ENCODE data around the gene ANKS1B.

ANKS1B gene

DNA sequence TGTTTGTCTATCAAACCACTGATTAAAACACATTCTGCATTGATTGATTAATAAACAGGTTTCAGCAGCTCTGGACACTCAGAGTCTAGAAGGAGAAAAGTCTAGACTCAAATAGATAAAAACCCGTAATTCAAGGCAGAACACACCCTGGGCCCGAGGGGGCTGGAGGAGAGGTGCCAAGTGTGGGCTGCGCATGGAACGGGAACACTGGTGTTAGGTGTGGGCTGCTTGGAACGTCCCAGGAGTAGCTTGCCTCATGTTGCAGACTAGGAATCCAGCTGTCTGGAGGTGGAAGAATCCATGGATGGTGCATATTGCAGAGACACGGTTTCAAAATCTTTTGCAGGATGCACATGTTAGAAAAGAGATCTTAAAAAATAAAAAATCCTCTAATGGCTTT, 1116.7 kb downstream of the ANKS1B start:
- no peaks in the 10 kb centered on the region for H3K27me3 ChIP-seq (ENCODE audit: insufficient read depth, low read depth, severe bottlenecking)
- no peaks in the 10 kb centered on the region for H3K36me3 ChIP-seq
- no peak for DNase-seq
- TF ChIP-seq, protein P1, sequence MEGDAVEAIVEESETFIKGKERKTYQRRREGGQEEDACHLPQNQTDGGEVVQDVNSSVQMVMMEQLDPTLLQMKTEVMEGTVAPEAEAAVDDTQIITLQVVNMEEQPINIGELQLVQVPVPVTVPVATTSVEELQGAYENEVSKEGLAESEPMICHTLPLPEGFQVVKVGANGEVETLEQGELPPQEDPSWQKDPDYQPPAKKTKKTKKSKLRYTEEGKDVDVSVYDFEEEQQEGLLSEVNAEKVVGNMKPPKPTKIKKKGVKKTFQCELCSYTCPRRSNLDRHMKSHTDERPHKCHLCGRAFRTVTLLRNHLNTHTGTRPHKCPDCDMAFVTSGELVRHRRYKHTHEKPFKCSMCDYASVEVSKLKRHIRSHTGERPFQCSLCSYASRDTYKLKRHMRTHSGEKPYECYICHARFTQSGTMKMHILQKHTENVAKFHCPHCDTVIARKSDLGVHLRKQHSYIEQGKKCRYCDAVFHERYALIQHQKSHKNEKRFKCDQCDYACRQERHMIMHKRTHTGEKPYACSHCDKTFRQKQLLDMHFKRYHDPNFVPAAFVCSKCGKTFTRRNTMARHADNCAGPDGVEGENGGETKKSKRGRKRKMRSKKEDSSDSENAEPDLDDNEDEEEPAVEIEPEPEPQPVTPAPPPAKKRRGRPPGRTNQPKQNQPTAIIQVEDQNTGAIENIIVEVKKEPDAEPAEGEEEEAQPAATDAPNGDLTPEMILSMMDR (IDR thresholded peaks at IDR 0.05; ENCODE audit: low read depth, low read length): no peak
- H3K27ac ChIP-seq: no peak overlapping the region
- H3K9me3 ChIP-seq (ENCODE audit: severe bottlenecking): no peaks in the 10 kb centered on the region
- H3K4me3 ChIP-seq (ENCODE audit: low read depth, low read length): no peak overlapping the region

DNA sequence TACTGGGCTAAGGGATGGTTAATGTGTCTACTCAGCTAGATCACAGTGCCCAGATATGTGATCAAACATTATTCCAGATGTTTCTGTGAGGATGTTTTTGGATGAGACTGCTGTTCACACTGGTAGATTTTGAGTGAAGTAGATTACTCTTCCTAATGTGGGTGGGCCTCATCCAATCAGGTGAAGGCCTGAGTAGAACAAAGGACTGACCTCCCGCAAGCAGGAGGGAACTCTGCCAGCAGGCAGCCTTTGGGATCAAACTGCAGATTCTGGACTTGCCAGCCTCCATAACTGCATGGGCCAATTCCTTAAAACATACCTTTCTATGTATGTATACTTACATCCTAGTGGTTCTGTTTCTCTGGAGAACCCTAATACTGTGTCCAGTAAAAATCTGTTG, 1120.4 kb downstream of the ANKS1B start:
- Histone ChIP-seq H3K36me3 (no peaks in the 10 kb centered on the region), H3K4me3 (ENCODE audit: low read depth, low read length) (no peak overlapping the region), H3K9me3 (ENCODE audit: severe bottlenecking) (no peaks in the 10 kb centered on the region), H3K27me3 (ENCODE audit: insufficient read depth, low read depth, severe bottlenecking) (no peaks in the 10 kb centered on the region), H3K27ac (no peak overlapping the region)
- DNase-seq: no peak
- TF ChIP-seq, protein P1 (IDR thresholded peaks at IDR 0.05; ENCODE audit: low read depth, low read length): no peak

DNA sequence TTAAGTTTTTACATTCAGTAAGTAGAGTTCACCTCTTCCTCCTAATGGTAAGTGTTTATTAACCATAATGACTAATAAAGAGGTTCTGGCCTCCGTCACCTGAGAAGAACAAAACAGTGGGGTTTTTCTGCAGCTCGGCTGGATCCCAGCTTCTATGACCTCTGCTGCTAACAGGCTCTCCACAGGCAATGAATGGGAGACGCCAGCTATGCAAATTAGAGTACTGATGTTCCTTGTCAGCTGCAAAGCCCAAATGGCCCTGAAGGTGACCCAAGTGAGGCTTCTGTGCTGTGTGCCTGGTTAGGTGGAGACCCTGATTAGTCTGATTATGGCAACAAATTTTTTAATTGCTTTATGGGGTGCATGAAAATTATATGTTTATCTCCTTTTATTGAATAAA, 1121.6 kb downstream of the ANKS1B start:
- TF ChIP-seq, protein P1 (IDR thresholded peaks at IDR 0.05; ENCODE audit: low read depth, low read length): no peak
- no peak overlapping the region for H3K27ac ChIP-seq
- no peaks in the 10 kb centered on the region for H3K9me3 ChIP-seq (ENCODE audit: severe bottlenecking)
- H3K4me3 ChIP-seq (ENCODE audit: low read depth, low read length): no peak overlapping the region
- H3K36me3 ChIP-seq: no peaks in the 10 kb centered on the region
- DNase-seq: no peak
- H3K27me3 ChIP-seq (ENCODE audit: insufficient read depth, low read depth, severe bottlenecking): no peaks in the 10 kb centered on the region

DNA sequence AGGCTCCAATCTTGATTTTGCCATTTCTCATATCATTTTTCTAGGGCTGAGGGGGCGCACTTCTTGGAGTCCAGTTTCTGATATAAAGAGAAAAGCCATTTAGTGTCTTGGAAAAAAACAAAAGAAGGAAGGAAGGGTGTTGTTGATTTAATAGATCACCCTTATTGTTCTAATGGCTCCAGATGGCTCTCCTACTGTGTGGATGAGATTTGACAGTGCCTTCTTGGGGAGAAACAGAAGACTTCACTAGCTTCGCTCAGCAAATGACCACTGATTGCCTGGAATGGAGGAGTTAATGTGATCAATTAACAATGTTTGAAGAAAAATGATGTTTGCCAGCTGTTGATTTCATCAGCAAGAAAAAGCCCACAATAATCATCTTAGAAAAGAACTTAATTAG, 1123.5 kb downstream of the ANKS1B start:
- Histone ChIP-seq H3K9me3 (ENCODE audit: severe bottlenecking) (no peaks in the 10 kb centered on the region), H3K27me3 (ENCODE audit: insufficient read depth, low read depth, severe bottlenecking) (no peaks in the 10 kb centered on the region), H3K27ac (no peak overlapping the region), H3K36me3 (no peaks in the 10 kb centered on the region), H3K4me3 (ENCODE audit: low read depth, low read length) (no peak overlapping the region)
- TF ChIP-seq, protein P1 (IDR thresholded peaks at IDR 0.05; ENCODE audit: low read depth, low read length): no peak
- DNase-seq: no peak

DNA sequence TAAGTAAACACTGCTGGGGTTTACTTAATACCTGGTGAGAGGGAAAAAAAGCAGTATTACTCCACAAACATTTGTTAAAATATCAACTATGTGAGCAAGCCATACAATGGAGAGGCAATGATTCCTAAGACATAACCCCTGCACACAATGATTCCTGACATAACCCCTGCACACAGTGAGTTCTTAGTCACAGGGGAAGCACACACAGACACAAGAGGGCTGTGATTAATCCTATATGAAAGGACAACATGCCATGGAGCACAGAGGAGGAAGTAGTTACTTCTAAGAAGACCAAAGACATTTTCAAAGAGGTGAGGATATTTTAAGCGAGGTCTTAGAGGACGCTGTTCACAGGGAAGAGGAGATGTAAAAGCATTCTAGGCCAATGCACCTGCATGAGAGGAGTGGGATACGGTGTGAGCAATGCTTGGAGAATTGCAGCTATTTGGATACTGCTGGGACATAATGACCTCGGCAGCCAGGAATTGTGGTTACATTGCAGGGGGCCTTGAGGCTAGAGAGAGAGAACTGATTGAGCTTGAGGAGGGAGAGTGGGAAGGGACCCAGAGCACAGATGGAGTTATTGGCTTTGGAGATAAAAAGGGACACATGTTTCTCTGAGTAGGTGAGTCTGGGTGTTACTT, 1127.7 kb downstream of the ANKS1B start:
- Histone ChIP-seq H3K9me3 (ENCODE audit: severe bottlenecking) (no peaks in the 10 kb centered on the region), H3K27me3 (ENCODE audit: insufficient read depth, low read depth, severe bottlenecking) (no peaks in the 10 kb centered on the region), H3K4me3 (ENCODE audit: low read depth, low read length) (no peak overlapping the region), H3K36me3 (no peaks in the 10 kb centered on the region), H3K27ac (no peak overlapping the region)
- DNase-seq: no peak
- TF ChIP-seq, protein P1 (IDR thresholded peaks at IDR 0.05; ENCODE audit: low read depth, low read length): no peak

DNA sequence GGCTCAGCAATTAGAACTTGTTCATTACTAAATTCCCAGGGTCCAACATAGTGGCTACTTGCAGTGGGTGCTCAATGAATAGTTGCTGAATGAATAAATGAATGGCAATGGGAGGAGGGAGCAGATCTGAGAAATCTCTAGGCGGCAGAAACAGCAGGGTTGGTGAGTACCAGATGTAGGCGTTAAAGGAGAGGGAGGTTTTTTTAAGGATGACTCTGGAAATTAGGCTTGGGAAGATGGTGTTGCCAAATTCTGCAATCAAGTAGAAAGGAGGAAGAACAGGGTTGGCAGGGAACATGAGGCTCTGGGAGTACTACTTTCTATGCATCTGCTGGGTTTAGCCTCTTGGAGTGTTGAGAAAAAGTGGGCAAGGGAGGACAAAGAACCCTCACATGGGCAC, 1132.6 kb downstream of the ANKS1B start:
- H3K4me3 ChIP-seq (ENCODE audit: low read depth, low read length): no peak overlapping the region

More for the DNA sequence above, 1132.6 kb downstream of the ANKS1B start:
- H3K27me3 ChIP-seq (ENCODE audit: insufficient read depth, low read depth, severe bottlenecking): no peaks in the 10 kb centered on the region
- no peaks in the 10 kb centered on the region for H3K36me3 ChIP-seq
- TF ChIP-seq, protein P1 (IDR thresholded peaks at IDR 0.05; ENCODE audit: low read depth, low read length): no peak
- no peak for DNase-seq
- no peaks in the 10 kb centered on the region for H3K9me3 ChIP-seq (ENCODE audit: severe bottlenecking)
- no peak overlapping the region for H3K27ac ChIP-seq
